B cell (primary cell): ENCODE data around the gene VWA5B2. TPM values are rescaled to one million over a fixed set of nuclear protein-coding genes. Genes with fewer than 3 reads are reported as not detected.

Experiments
- ATAC-seq: fragments of 200-7000 bp; cut with Tn5 transposase; one replicate; pipeline ENCODE4 v1.10.0; 2021; ENCODE audit warnings: low read depth, mild to moderate bottlenecking, moderate number of reproducible peaks, moderate library complexity
- CTCF ChIA-PET: fragments of 350-600 bp; sonication (Branson Sonifier 250); formaldehyde crosslinking; loops from one replicate; lab custom pipeline; 2021; ENCODE audit warnings: antibody characterized with exemption, inconsistent platforms; lab: Charles Lee
- POLR2A ChIA-PET: fragments of 350-600 bp; sonication (Branson Sonifier 250); formaldehyde crosslinking; loops from one replicate; lab custom pipeline; 2021; ENCODE audit warnings: antibody characterized with exemption; lab: Charles Lee
- DNase-seq: peaks from one replicate; pipeline ENCODE4 v3.0.0; 2013
- H2AFZ ChIP-seq: 2 replicates; pipeline ENCODE4 v1.6.1; 2012; ENCODE audit warnings: mild to moderate bottlenecking, low read depth, low read length; ENCODE audit not compliant: insufficient read depth, poor library complexity, severe bottlenecking
- H3K27ac ChIP-seq, 2 donors: 1 replicate in 1 of 2; 2 replicates in 1 of 2; pipeline ENCODE4 v1.5.1; 2012 to 2013; ENCODE audit warnings: low read length in 2 of 2, mild to moderate bottlenecking in 2 of 2, moderate library complexity in 1 of 2
- H3K27me3 ChIP-seq, 4 experiments: fragments of 200-600 bp in 1 of 4; sonication (generic) in 1 of 4; replicated peaks in 1 of 4; 1 replicate in 2 of 4; 2 replicates in 2 of 4; pipeline versions ENCODE4 v1.6.1 to v1.7.0; 2013 to 2016; ENCODE audit warnings: low read length in 3 of 4, mild to moderate bottlenecking in 2 of 4, mixed read lengths in 1 of 4, moderate library complexity in 1 of 4; ENCODE audit not compliant: insufficient read depth in 4 of 4, control insufficient read depth in 3 of 4; ENCODE audit errors: control extremely low read depth in 1 of 4
- H3K36me3 ChIP-seq, 2 experiments: replicated peaks in 1 of 2; 1 replicate in 1 of 2; 2 replicates in 1 of 2; pipeline versions ENCODE4 v1.6.1 to v1.7.1; 2013; ENCODE audit warnings: low read length in 1 of 2; ENCODE audit not compliant: insufficient read depth in 2 of 2, control insufficient read depth in 1 of 2; ENCODE audit errors: control extremely low read depth in 1 of 2, extremely low read depth in 1 of 2
- H3K4me1 ChIP-seq, 2 donors: fragments of 200-600 bp in 1 of 2; sonication (generic) in 1 of 2; 1 replicate in 1 of 2; 2 replicates in 1 of 2; pipeline versions ENCODE4 v1.5.1 to v1.6.1; 2013 to 2017; ENCODE audit warnings: low read length in 2 of 2; ENCODE audit not compliant: control insufficient read depth in 2 of 2, insufficient read depth in 2 of 2
- H3K4me2 ChIP-seq: replicated peaks from 2 replicates; pipeline ENCODE3; 2012; ENCODE audit warnings: mild to moderate bottlenecking, low read depth, low read length; ENCODE audit not compliant: poor library complexity, severe bottlenecking
- H3K4me3 ChIP-seq, 5 experiments: fragments of 200-600 bp in 1 of 5; sonication (generic) in 1 of 5; 1 replicate in 3 of 5; 2 replicates in 2 of 5; pipeline versions ENCODE4 v1.5.1 to v1.7.0; 2011 to 2016; ENCODE audit warnings: low read length in 4 of 5, mild to moderate bottlenecking in 4 of 5, low read depth in 2 of 5, control low read depth in 1 of 5, moderate library complexity in 1 of 5; ENCODE audit not compliant: insufficient read depth in 1 of 5; ENCODE audit errors: control extremely low read depth in 1 of 5, extremely low read depth in 1 of 5
- H3K79me2 ChIP-seq: fragments of 200-600 bp; sonication (generic); one replicate; pipeline ENCODE4 v1.6.0; 2016; ENCODE audit warnings: low read length; ENCODE audit not compliant: control insufficient read depth, insufficient read depth
- H3K9ac ChIP-seq: fragments of 200-600 bp; sonication (generic); 2 replicates; pipeline ENCODE4 v1.6.1; 2017; ENCODE audit warnings: mild to moderate bottlenecking, low read length, moderate library complexity
- H3K9me3 ChIP-seq, 3 donors: one replicate each; pipeline versions ENCODE4 v1.6.1 to v1.7.1; 2013; ENCODE audit warnings: low read length in 2 of 3; ENCODE audit not compliant: control insufficient read depth in 2 of 3, insufficient read depth in 1 of 3; ENCODE audit errors: control extremely low read depth in 1 of 3
- H4K20me1 ChIP-seq: 2 replicates; pipeline ENCODE4 v1.6.0; 2012; ENCODE audit warnings: mild to moderate bottlenecking, low read length; ENCODE audit not compliant: insufficient read depth, control insufficient read depth, poor library complexity, severe bottlenecking
- H3K27ac Mint-ChIP-seq: one replicate; pipeline ENCODE4 v1.8.0; 2021; ENCODE audit warnings: mixed read lengths
- H3K27me3 Mint-ChIP-seq: one replicate; pipeline ENCODE4 v1.8.0; 2021; ENCODE audit warnings: mixed read lengths
- H3K4me1 Mint-ChIP-seq: one replicate; pipeline ENCODE4 v1.8.0; 2021; ENCODE audit warnings: mixed read lengths
- H3K4me3 Mint-ChIP-seq: one replicate; pipeline ENCODE4 v1.8.0; 2021; ENCODE audit warnings: mixed read lengths
- H3K9me3 Mint-ChIP-seq: one replicate; pipeline ENCODE4 v1.8.0; 2022; ENCODE audit warnings: mixed read lengths; ENCODE audit not compliant: insufficient read depth
- EZH2 ChIP-seq: IDR thresholded peaks from 2 replicates; pipeline ENCODE4 v1.6.1; 2012; ENCODE audit warnings: borderline replicate concordance, low read depth, mild to moderate bottlenecking, moderate library complexity, low read length; ENCODE audit not compliant: insufficient read depth, poor library complexity, severe bottlenecking
- WGBS: methylation state at CpG from one replicate; pipeline ENCODE4 v1.1.5; 2013; ENCODE audit warnings: missing lambda C conversion rate; ENCODE audit not compliant: insufficient coverage; 5-methylcytosine and 5-hydroxymethylcytosine counted together
- intact Hi-C: fragments of 100-400 bp; cut with micrococcal nuclease; formaldehyde crosslinking; loops from one replicate; pipeline ENCODE4 v1.10.0; 2022
- polyA plus RNA-seq: library from polyadenylated mRNA; depleted of rRNA; stranded (reverse); fragments of >200 nt; gene quantifications from 2 replicates; pipeline ENCODE4 v1.2.3, GENCODE V29; 2012
- total RNA-seq, 2 donors: library from RNA; stranded (reverse); fragments of 120-200 nt in 1 of 2; gene quantifications; 1 replicate in 1 of 2; 2 replicates in 1 of 2; pipeline versions ENCODE4 v1.2.3 to v1.2.4, GENCODE V29; 2013 to 2022
- TF ChIP-seq, protein P1 (sequence below): fragments of 200-600 bp; IDR thresholded peaks from one replicate; pipeline ENCODE4 v1.8.0; 2022; ENCODE audit warnings: antibody characterized with exemption, mild to moderate bottlenecking

VWA5B2 gene
- total and polyA plus RNA-seq, 2 donors (not counting 1 experiment from before 2014, with no cell fraction given), result 0.10 to 0.37 TPM

DNA sequence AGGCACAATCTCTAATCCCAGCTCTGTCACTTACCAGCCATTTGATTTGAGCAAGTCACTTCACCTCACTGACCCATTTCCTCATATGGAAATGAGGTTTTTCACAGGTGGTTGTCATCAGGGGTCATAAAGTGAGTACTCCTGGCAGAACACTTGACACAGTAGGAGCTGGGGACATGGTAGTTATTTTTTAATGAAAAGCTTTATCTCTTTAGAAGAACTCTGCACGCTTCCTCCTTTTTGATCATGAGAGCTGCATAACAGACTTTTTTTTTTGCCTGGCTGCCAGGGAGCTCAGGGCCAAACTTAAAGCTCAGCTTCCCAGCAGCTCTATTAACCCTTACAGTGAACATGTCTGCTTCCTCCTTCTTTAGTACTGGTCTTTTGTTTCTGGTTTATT is 8.4 kb downstream of the VWA5B2 start:
- TF ChIP-seq EZH2, result no peak
- TF ChIP-seq, protein P1, sequence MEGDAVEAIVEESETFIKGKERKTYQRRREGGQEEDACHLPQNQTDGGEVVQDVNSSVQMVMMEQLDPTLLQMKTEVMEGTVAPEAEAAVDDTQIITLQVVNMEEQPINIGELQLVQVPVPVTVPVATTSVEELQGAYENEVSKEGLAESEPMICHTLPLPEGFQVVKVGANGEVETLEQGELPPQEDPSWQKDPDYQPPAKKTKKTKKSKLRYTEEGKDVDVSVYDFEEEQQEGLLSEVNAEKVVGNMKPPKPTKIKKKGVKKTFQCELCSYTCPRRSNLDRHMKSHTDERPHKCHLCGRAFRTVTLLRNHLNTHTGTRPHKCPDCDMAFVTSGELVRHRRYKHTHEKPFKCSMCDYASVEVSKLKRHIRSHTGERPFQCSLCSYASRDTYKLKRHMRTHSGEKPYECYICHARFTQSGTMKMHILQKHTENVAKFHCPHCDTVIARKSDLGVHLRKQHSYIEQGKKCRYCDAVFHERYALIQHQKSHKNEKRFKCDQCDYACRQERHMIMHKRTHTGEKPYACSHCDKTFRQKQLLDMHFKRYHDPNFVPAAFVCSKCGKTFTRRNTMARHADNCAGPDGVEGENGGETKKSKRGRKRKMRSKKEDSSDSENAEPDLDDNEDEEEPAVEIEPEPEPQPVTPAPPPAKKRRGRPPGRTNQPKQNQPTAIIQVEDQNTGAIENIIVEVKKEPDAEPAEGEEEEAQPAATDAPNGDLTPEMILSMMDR, result no peak
- Histone ChIP-seq H3K36me3 (peaks cover 0 to 9% of the 10 kb centered on the region in 2 experiments), H3K9ac (no peak overlapping the region), H2AFZ (no peak overlapping the region), H3K27ac (no peak overlapping the region), H4K20me1 (peaks cover 4% of the 10 kb centered on the region), H3K4me3 (no peak overlapping the region), H3K27me3 (peaks cover 0 to 19% (median 4%) of the 10 kb centered on the region in 4 experiments), H3K79me2 (no peaks in the 10 kb centered on the region), H3K4me1 (no peaks in the 10 kb centered on the region), H3K4me2 (no peak overlapping the region), H3K9me3 (no peaks in the 10 kb centered on the region)
- no peak overlapping the region for H3K27ac Mint-ChIP-seq
- ChIA-PET CTCF (interaction anchor here (0.9 to 3.9 kb wide), 3 partner anchors 10 to 54 kb away, joined by 3 to 22 read pairs (median 9); partner anchors contain the start of gene EEF1AKMT4), POLR2A (no interaction called here)
- no CpG with 5 or more reads among the region's 1 CpG for WGBS
- ATAC-seq (no peak), DNase-seq (no peak)
- intact Hi-C loops, result no loop called here
- H3K27me3 Mint-ChIP-seq, result peaks cover 7% of the 10 kb centered on the region
- H3K9me3 Mint-ChIP-seq, result no peaks in the 10 kb centered on the region
- H3K4me1 Mint-ChIP-seq, result no peaks in the 10 kb centered on the region
- H3K4me3 Mint-ChIP-seq, result no peak overlapping the region

DNA sequence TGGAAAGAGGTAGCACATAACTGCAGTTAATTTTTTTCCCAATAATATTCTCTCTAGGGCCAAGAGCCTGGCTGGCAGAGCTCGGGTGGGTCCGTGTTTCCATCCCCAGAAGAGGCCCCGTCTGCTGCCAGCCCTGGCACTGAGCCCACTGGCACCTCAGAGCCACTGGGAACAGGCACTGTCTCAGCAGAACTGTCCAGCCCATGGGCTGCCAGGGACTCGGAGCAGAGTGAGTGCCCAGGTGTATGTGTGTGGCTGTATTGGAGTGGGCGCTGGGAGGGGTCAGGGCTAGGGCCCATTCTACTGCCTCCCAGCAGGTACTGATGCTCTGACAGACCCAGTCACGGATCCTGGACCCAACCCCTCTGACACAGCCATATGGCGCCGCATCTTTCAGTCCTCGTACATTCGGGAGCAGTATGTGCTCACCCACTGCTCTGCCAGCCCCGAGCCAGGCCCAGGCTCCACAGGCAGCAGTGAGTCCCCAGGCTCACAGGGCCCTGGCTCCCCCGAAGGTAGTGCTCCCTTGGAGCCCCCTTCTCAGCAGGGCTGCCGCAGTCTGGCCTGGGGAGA is 8.9 kb downstream of the VWA5B2 start:
- H3K79me2 ChIP-seq, result no peaks in the 10 kb centered on the region
- no peak overlapping the region for H2AFZ ChIP-seq
- no peak overlapping the region for H3K27ac Mint-ChIP-seq
- H3K4me2 ChIP-seq, result no peak overlapping the region
- peaks cover 4% of the 10 kb centered on the region for H4K20me1 ChIP-seq
- peaks cover 4% of the 10 kb centered on the region for H3K27me3 Mint-ChIP-seq
- H3K27me3 ChIP-seq, result peaks cover 0 to 14% (median 1%) of the 10 kb centered on the region in 4 experiments
- no peaks in the 10 kb centered on the region for H3K9me3 Mint-ChIP-seq
- H3K9ac ChIP-seq, result no peak overlapping the region
- no peak for ATAC-seq
- H3K9me3 ChIP-seq, result no peaks in the 10 kb centered on the region
- CTCF ChIA-PET, result interaction anchor here (0.9 to 3.9 kb wide), 3 partner anchors 10 to 54 kb away, joined by 3 to 22 read pairs (median 9); partner anchors contain the start of gene EEF1AKMT4
- POLR2A ChIA-PET, result no interaction called here
- TF ChIP-seq, protein P1, result no peak
- no peak for TF ChIP-seq EZH2
- DNase-seq, result no peak
- no peak overlapping the region for H3K4me3 ChIP-seq
- WGBS, result 89% methylated on average over 13 of the region's 13 CpGs
- intact Hi-C loops, result no loop called here
- no peak overlapping the region for H3K4me3 Mint-ChIP-seq
- H3K27ac ChIP-seq, result no peak overlapping the region
- H3K4me1 Mint-ChIP-seq, result no peaks in the 10 kb centered on the region
- peaks cover 0 to 13% of the 10 kb centered on the region in 2 experiments for H3K36me3 ChIP-seq
- H3K4me1 ChIP-seq, result no peaks in the 10 kb centered on the region
